Gastroesophageal sphincter (tissue), 4 donors: Measurements from ENCODE around the gene PIAS1. TPM values are rescaled to one million over a fixed set of nuclear protein-coding genes. Genes with fewer than 3 reads are reported as not detected.
A peak's percentile ranks its signal among the peaks of the same experiment; 100 is the strongest.
"Not testable (repeated sequence)": the region's sequence is repeated elsewhere in the genome, so short reads cannot be mapped to it uniquely, and the experiment has no call there.

ENCODE experiments used
- ATAC-seq: fragments of 150-250 bp; one replicate; pipeline ENCODE4 v1.9.1; 2016; ENCODE audit warnings: mild to moderate bottlenecking, moderate library complexity
- H3K27ac ChIP-seq, 4 donors: fragments of 200-600 bp; sonication (generic) in 3 of 4; 1 replicate in 3 of 4; 2 replicates in 1 of 4; pipeline ENCODE4 v1.5.1; 2016 to 2019
- H3K27me3 ChIP-seq: fragments of 200-600 bp; sonication (generic); one replicate; pipeline ENCODE4 v1.5.1; 2019
- H3K36me3 ChIP-seq, 2 donors: fragments of 200-600 bp; sonication (generic); one replicate each; pipeline ENCODE4 v1.5.1; 2019; ENCODE audit warnings: control low read depth in 1 of 2
- H3K4me1 ChIP-seq, 3 donors: fragments of 200-600 bp; sonication (generic); 1 replicate in 2 of 3; 2 replicates in 1 of 3; pipeline ENCODE4 v1.5.1; 2016 to 2019; ENCODE audit warnings: control low read depth in 2 of 3
- H3K4me3 ChIP-seq, 2 donors: fragments of 200-600 bp; sonication (generic); one replicate each; pipeline ENCODE4 v1.5.1; 2019; ENCODE audit warnings: mild to moderate bottlenecking in 1 of 2, moderate library complexity in 1 of 2
- H3K9me3 ChIP-seq, 3 donors: fragments of 200-600 bp; sonication (generic); one replicate each; pipeline ENCODE4 v1.5.1; 2017 to 2019; ENCODE audit warnings: control low read depth in 2 of 3
- CTCF ChIP-seq, 4 experiments: fragments of 200-600 bp in 2 of 4; fragments of 450-650 bp in 2 of 4; sonication (generic) in 1 of 4; IDR thresholded peaks; one replicate each; pipeline ENCODE4 v1.5.1; 2017 to 2019; ENCODE audit warnings: antibody characterized with exemption in 4 of 4, mild to moderate bottlenecking in 2 of 4, moderate library complexity in 2 of 4
- EP300 ChIP-seq: sonication (generic); formaldehyde crosslinking; IDR thresholded peaks from one replicate; pipeline ENCODE4 v1.6.1; 2017; ENCODE audit warnings: antibody characterized with exemption, mild to moderate bottlenecking
- POLR2A ChIP-seq, 2 donors: fragments of 450-650 bp; IDR thresholded peaks; one replicate each; pipeline ENCODE4 v1.6.1; 2017; ENCODE audit warnings: antibody characterized with exemption in 2 of 2, mild to moderate bottlenecking in 2 of 2, moderate library complexity in 1 of 2
- POLR2AphosphoS5 ChIP-seq: sonication (generic); formaldehyde crosslinking; IDR thresholded peaks from one replicate; pipeline ENCODE4 v1.6.1; 2017; ENCODE audit warnings: antibody characterized with exemption
- WGBS, 2 donors: methylation state at CpG; one replicate each; pipeline ENCODE4 v1.1.5; 2018; ENCODE audit warnings: low coverage in 1 of 2; 5-methylcytosine and 5-hydroxymethylcytosine counted together
- total RNA-seq, 4 donors: library from RNA; depleted of rRNA; stranded (reverse); fragments of >200 nt; gene quantifications; one replicate each; pipeline ENCODE4 v1.1.0, GENCODE V29; 2016

PIAS1 gene
- total RNA-seq, 4 donors from 2014 or later = 26.6 to 101 (median 48.9) TPM

DNA sequence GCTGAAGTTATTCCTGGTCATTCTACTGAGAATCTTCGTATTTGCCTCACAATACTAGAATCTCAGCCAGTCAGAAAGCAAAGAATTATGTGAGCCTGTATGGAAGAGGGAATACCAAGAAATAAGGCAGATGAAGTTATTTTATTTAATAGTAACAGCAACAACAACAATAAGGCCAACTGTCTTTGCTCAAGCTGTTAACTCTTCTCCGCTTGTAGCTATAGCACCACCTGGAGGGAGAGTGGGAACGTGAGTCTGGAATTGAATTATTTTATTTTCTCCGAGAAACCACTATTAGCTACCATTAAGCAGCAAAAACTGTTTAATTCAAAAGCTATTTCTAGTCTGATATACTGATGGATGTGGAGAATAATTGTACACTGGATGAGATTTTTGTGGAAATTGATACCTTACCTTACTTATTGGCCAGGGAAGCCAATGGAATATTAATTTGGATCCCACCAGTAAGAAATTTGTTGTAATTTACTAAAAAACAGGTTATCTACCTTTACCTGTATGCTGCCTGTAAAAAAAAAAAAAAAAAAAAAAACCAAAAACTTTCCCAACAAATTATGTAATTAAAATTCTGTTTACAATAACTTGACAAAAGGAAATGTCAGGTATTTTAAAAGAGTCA, 100.9 kb downstream of the PIAS1 start:
- whole genome bisulfite sequencing, 2 donors = 17 to 23% methylated on average over 1 to 4 of the region's 4 CpGs
- H3K36me3 ChIP-seq = peaks cover 0 to 15% of the 10 kb centered on the region in 2 donors
- ATAC-seq = peak; percentile 44
- no peaks in the 10 kb centered on the region for H3K9me3 ChIP-seq
- peaks cover 4 to 68% (median 25%) of the 10 kb centered on the region in 3 donors for H3K4me1 ChIP-seq
- H3K4me3 ChIP-seq = no peak overlapping the region
- no peaks in the 10 kb centered on the region for H3K27me3 ChIP-seq
- H3K27ac ChIP-seq = peak overlapping the region in 1 of 4 donors; percentile 55
- TF ChIP-seq POLR2A (IDR thresholded peaks at IDR 0.05) (no peak), EP300 (no peak), POLR2AphosphoS5 (peak; percentile 20), CTCF (IDR thresholded peaks at IDR 0.05) (peak; percentile 59 to 83 (median 78))

DNA sequence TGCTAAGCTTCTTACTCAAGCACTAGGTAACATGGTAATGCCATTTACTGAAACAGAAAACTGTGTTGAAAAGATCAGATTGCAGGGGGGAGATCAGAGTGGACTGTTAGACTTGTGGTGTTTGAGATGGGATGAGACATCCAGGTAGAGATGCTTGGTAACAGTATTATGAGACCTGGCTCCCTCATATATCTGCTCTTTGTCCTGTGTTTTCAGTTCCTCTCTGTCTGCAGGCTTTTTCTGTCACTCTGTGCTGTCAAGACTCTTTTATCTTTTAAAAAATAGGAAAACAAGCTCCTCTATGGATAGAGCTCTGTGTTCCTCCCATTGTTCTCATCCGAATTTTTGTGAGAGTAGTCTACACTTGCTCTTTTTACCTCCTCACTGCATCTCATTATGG, 103.0 kb downstream of the PIAS1 start:
- no peaks in the 10 kb centered on the region for H3K9me3 ChIP-seq
- peak overlapping the region; percentile 64 to 90 (median 80) for H3K27ac ChIP-seq
- 31% methylated on average over 1 of the region's 1 CpG; no CpG with 5 or more reads in 1 of the 2 donors for WGBS, 2 donors
- ATAC-seq = no peak
- peaks cover 4 to 52% (median 25%) of the 10 kb centered on the region in 3 donors for H3K4me1 ChIP-seq
- H3K4me3 ChIP-seq = no peak overlapping the region
- H3K27me3 ChIP-seq = no peaks in the 10 kb centered on the region
- TF ChIP-seq POLR2A (IDR thresholded peaks at IDR 0.05) (no peak), EP300 (no peak), POLR2AphosphoS5 (no peak), CTCF (IDR thresholded peaks at IDR 0.05) (no peak)
- H3K36me3 ChIP-seq = peaks cover 0 to 33% of the 10 kb centered on the region in 2 donors

- Histone ChIP-seq H3K27me3 (no peaks in the 10 kb centered on the region), H3K36me3 (peaks cover 0 to 41% of the 10 kb centered on the region in 2 donors), H3K4me3 (no peak overlapping the region), H3K4me1 (peaks cover 4 to 44% (median 25%) of the 10 kb centered on the region in 3 donors), H3K27ac (peak overlapping the region; percentile 64 to 90 (median 80)), H3K9me3 (no peaks in the 10 kb centered on the region)
- TF ChIP-seq CTCF (IDR thresholded peaks at IDR 0.05) (peak in 1 of 4 experiments; percentile 11), EP300 (no peak)
- ATAC-seq = peak; percentile 86
- WGBS, 2 donors = 14 to 21% methylated on average over 3 of the region's 3 CpGs
Measured at GRCh38 chr15:68158046-68158628, 104.0 kb downstream of the PIAS1 start.

DNA sequence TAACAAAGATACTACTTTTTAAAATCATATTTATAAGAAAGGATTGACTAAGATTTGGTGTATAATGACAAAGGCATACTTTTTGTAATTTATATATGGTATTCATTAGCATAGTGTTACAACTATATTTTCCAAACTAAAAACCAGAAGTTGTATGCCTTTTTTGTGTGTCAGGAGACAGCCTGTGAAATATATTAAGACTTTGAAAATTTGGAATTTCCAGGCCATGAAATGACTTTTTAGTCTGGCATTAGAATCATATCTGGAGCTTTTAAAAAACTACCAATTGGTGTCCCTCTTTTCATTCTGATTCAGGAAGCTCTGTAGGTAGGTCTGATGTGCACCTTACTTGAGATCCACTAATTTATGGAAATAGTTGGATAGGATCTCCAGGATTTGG, 109.1 kb downstream of the PIAS1 start:
- no peaks in the 10 kb centered on the region for H3K9me3 ChIP-seq
- H3K4me3 ChIP-seq = no peak overlapping the region
- no peak for ATAC-seq
- no peak for TF ChIP-seq CTCF (IDR thresholded peaks at IDR 0.05)
- TF ChIP-seq POLR2AphosphoS5 = no peak
- no peak for TF ChIP-seq POLR2A (IDR thresholded peaks at IDR 0.05)
- no peak for TF ChIP-seq EP300
- H3K4me1 ChIP-seq = peaks cover 0 to 22% (median 5%) of the 10 kb centered on the region in 3 donors
- H3K27me3 ChIP-seq = no peaks in the 10 kb centered on the region
- H3K27ac ChIP-seq = peak overlapping the region in 1 of 4 donors; percentile 5
- peaks cover 4 to 49% of the 10 kb centered on the region in 2 donors for H3K36me3 ChIP-seq

DNA sequence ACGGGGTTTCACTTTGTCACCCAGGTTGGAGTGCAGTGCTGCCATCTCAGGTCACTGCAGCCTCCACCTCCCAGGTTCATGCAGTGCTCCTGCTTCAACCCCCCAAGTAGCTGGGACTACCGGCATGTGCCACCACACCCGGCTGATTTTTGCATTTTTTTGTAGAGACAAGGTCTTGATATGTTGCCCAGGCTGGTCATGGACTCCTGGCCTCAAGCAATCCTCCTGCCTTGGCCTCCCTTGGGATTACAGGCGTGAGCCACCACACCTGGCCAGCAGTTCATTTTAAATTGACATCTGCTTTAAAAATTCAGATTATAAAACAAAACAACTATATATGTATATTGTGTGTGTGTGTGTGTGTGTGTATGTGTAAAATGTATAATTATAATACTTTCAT, 112.7 kb downstream of the PIAS1 start:
- no peak for TF ChIP-seq POLR2AphosphoS5
- no peak for TF ChIP-seq EP300
- TF ChIP-seq CTCF (IDR thresholded peaks at IDR 0.05) = no peak
- TF ChIP-seq POLR2A (IDR thresholded peaks at IDR 0.05) = no peak
- 54 to 69% methylated on average over 1 to 3 of the region's 4 CpGs for WGBS, 2 donors
- no peak for ATAC-seq
- Histone ChIP-seq H3K27ac (no peak overlapping the region), H3K9me3 (no peaks in the 10 kb centered on the region), H3K4me3 (no peak overlapping the region), H3K27me3 (no peaks in the 10 kb centered on the region), H3K4me1 (peaks cover 0 to 8% (median 0%) of the 10 kb centered on the region in 3 donors), H3K36me3 (peaks cover 4 to 52% of the 10 kb centered on the region in 2 donors)

GRCh38 chr15:68172037-68172436, 117.9 kb downstream of the PIAS1 start:
- 75 to 94% methylated on average over 1 to 2 of the region's 2 CpGs for WGBS, 2 donors
- H3K27ac ChIP-seq, H3K9me3 ChIP-seq, H3K4me1 ChIP-seq, H3K27me3 ChIP-seq, ATAC-seq, H3K4me3 ChIP-seq: not testable (repeated sequence)
- H3K36me3 ChIP-seq = peaks cover 0 to 65% of the 10 kb centered on the region in 2 donors
